Glutamatergic neuron (in vitro differentiated cells): ENCODE measurements around the gene PNPO. TPM values are rescaled to one million over a fixed set of nuclear protein-coding genes. Genes with fewer than 3 reads are reported as not detected.

Source experiments
- DNase-seq: peaks from one replicate; pipeline ENCODE4 v3.0.0; 2022
- H3K27ac Mint-ChIP-seq: one replicate; pipeline ENCODE4 v1.8.0; 2020; ENCODE audit warnings: mild to moderate bottlenecking, mixed read lengths, inconsistent platforms; ENCODE audit not compliant: unreplicated experiment
- H3K27me3 Mint-ChIP-seq: one replicate; pipeline ENCODE4 v1.8.0; 2020; ENCODE audit warnings: mild to moderate bottlenecking, moderate library complexity, mixed read lengths, inconsistent platforms; ENCODE audit not compliant: unreplicated experiment
- H3K36me3 Mint-ChIP-seq: one replicate; pipeline ENCODE4 v1.8.0; 2020; ENCODE audit warnings: mild to moderate bottlenecking, mixed read lengths, inconsistent platforms; ENCODE audit not compliant: unreplicated experiment
- H3K4me1 Mint-ChIP-seq: one replicate; pipeline ENCODE4 v1.8.0; 2020; ENCODE audit warnings: mild to moderate bottlenecking, low read depth, mixed read lengths, inconsistent platforms; ENCODE audit not compliant: unreplicated experiment
- H3K4me3 Mint-ChIP-seq: one replicate; pipeline ENCODE4 v1.8.0; 2020; ENCODE audit warnings: mild to moderate bottlenecking, mixed read lengths, inconsistent platforms; ENCODE audit not compliant: unreplicated experiment
- H3K9me3 Mint-ChIP-seq: one replicate; pipeline ENCODE4 v1.8.0; 2020; ENCODE audit warnings: mild to moderate bottlenecking, moderate library complexity, mixed read lengths, inconsistent platforms; ENCODE audit not compliant: unreplicated experiment
- CTCF ChIP-seq: fragments of 200-600 bp; sonication (generic); IDR thresholded peaks from one replicate; pipeline ENCODE4 v1.5.0; 2021; ENCODE audit not compliant: partially characterized antibody, unreplicated experiment
- total RNA-seq: library from RNA; stranded (reverse); fragmentation: NEBNext Ultra II Directional; extraction: Animal tissue kit (Norgen Biotek cat#: 25700); gene quantifications from one replicate; pipeline ENCODE4 v1.2.1, GENCODE V29; 2021; ENCODE audit not compliant: unreplicated experiment

PNPO gene
- total RNA-seq, 1 donor from 2014 or later, result 6.0 TPM

DNA sequence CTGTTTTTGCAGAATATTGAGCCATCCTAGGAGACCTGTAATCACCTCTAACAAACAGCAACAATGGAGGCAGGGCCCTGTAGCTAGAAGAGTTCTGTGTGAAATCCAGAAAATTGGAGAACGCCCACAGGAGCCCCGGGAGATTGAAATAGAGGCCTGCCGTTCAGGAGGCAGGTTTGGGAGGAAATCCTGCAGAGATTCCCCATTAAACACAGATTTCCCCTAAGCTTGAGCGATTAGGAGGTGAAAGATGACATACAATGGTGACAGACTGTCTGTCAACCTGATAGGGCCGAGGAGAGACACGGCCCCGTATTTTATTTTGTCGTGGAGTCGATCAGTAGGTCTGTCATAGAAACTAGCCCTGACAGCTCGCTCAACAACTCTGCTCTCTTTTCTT, 47.8 kb downstream of the PNPO start:
- DNase-seq, result no peak
- peak overlapping the region; percentile 99 for H3K27ac Mint-ChIP-seq
- peak overlapping the region; percentile 10 for H3K4me3 Mint-ChIP-seq
- no peak for TF ChIP-seq CTCF
- peaks cover 50% of the 10 kb centered on the region for H3K4me1 Mint-ChIP-seq
- no peaks in the 10 kb centered on the region for H3K36me3 Mint-ChIP-seq
- peaks cover 13% of the 10 kb centered on the region for H3K27me3 Mint-ChIP-seq
- peaks cover 24% of the 10 kb centered on the region for H3K9me3 Mint-ChIP-seq

DNA sequence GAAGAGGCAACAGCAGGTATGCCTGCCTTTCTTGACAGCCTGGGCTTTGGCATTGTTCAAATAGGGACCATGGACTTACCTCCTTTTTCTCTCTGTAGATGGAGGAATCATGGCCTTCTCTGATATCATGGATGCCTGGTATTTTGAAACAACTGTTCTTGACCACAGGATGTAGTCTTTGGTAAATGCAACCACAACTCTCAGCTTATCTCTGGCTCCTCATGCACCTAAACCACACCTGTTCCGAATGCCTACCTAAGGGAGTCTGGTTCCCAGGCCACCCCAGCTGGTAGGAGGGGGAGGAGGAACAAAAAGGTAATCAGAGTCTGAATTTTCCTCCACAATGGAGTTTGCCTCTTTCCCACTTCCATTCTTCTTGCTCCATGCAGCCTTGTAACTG, 48.3 kb downstream of the PNPO start:
- TF ChIP-seq CTCF, result no peak
- Mint-ChIP-seq H3K27ac (peak overlapping the region; percentile 99), H3K9me3 (peaks cover 24% of the 10 kb centered on the region), H3K4me3 (no peak overlapping the region), H3K4me1 (peaks cover 54% of the 10 kb centered on the region), H3K27me3 (peaks cover 13% of the 10 kb centered on the region), H3K36me3 (no peaks in the 10 kb centered on the region)
- no peak for DNase-seq

DNA sequence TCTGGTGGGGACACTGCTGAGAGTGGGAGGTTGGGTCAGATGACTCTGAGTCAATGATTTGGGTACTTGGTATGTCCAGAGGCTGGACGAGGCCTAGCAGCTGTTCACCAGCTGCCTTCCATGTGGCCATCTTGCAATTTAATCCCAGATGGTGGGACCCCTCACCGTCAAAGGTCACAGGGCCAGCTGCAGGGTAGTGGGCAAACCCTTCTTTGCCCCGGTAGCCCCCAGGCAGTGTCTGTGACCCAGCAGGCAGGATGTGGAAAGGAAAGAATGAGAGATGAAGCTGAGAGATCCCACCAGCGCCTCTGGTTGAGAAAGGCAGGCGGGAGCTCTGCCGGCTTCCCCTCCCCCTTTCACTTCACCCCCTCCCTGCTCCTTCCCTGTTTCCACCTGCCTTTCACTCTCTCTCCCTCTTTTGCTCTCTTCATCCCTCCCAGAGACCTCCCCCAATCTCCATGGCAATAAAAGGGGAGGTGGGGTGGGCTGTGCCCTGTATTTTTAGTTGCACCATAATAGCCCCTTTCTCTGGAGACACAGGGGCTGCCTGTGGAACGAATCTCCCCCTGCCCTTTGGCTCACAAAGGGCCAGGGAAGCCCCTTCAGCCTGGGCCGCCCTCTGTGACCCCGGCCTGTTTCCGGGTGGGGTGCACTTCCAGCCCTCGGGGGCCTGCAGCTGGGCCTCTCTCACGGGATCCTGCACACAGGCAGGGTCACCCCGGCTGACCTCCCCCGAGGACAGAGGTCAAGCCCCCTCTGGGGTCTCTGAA, 49.8 kb downstream of the PNPO start:
- H3K4me1 Mint-ChIP-seq, result peaks cover 61% of the 10 kb centered on the region
- peaks cover 28% of the 10 kb centered on the region for H3K9me3 Mint-ChIP-seq
- H3K36me3 Mint-ChIP-seq, result no peaks in the 10 kb centered on the region
- H3K27ac Mint-ChIP-seq, result peak overlapping the region; percentile 99
- H3K27me3 Mint-ChIP-seq, result peaks cover 12% of the 10 kb centered on the region
- peak overlapping the region; percentile 50 for H3K4me3 Mint-ChIP-seq
- TF ChIP-seq CTCF, result no peak
- DNase-seq, result peak; percentile 76

- H3K27ac Mint-ChIP-seq, result peak overlapping the region; percentile 99
- peaks cover 12% of the 10 kb centered on the region for H3K27me3 Mint-ChIP-seq
- H3K36me3 Mint-ChIP-seq, result no peaks in the 10 kb centered on the region
- H3K4me1 Mint-ChIP-seq, result peaks cover 65% of the 10 kb centered on the region
- peak overlapping the region; percentile 42 for H3K4me3 Mint-ChIP-seq
- TF ChIP-seq CTCF, result no peak
- peaks cover 28% of the 10 kb centered on the region for H3K9me3 Mint-ChIP-seq
- DNase-seq, result no peak
These were observed 50.8 kb downstream of the PNPO start for GRCh38 chr17:47992216-47992615.

DNA sequence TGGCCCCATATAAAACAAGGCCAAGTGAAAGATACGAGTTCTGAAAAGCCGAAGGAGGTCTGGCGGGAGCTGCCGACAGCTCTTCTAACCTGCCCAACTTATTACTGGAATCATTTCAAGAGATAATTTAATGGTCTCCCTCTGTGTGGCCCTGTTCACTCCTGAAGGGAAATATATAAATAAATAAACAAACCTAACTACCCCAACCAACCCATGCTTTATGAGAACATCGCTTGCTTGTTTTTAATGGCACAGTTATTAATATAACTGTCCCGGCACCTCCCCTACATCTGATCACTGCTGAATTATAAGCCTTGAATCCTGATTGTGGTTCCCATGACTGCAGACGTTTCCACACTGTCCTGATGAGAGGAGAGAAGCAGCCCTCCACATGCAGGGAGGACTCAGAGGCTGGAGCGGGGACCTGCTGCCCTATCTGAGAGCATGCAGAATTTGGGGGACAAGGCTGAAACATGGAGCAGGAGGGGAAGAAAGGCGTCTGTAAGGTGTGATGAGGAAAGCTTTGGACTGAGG, 51.7 kb downstream of the PNPO start:
- TF ChIP-seq CTCF, result no peak
- Mint-ChIP-seq H3K27ac (peak overlapping the region; percentile 88), H3K4me1 (peaks cover 64% of the 10 kb centered on the region), H3K36me3 (no peaks in the 10 kb centered on the region), H3K4me3 (peak overlapping the region; percentile 47), H3K27me3 (peaks cover 12% of the 10 kb centered on the region), H3K9me3 (peaks cover 28% of the 10 kb centered on the region)
- DNase-seq, result no peak
